Naive thymus-derived CD8-positive, alpha-beta T cell (primary cell): ENCODE results near the gene ZFAND3. TPM values are rescaled to one million over a fixed set of nuclear protein-coding genes. Genes with fewer than 3 reads are reported as not detected.
A peak's percentile ranks its signal among the peaks of the same experiment; 100 is the strongest.

ENCODE experiments used
- ATAC-seq, 2 donors: fragments of 150-1000 bp; cut with Tn5 transposase in 1 of 2; sonication (Bioruptor Pico), chemical (Tn5 transposase) in 1 of 2; 1 replicate in 1 of 2; 2 replicates in 1 of 2; pipeline ENCODE4 v1.10.0; 2021; ENCODE audit warnings: mild to moderate bottlenecking in 2 of 2, moderate library complexity in 2 of 2
- POLR2A ChIA-PET: fragments of 350-600 bp; sonication (Branson Sonifier 250); formaldehyde crosslinking; loops from one replicate; lab custom pipeline; 2021; ENCODE audit warnings: antibody characterized with exemption; lab: Charles Lee
- DNase-seq, 10 donors: peaks; one replicate each; pipeline versions ENCODE4 v3.0.0 to v3.0.0-alpha.2; 2020 to 2022
- H3K27ac Mint-ChIP-seq, 10 donors: one replicate each; pipeline ENCODE4 v1.8.0; 2020 to 2022; ENCODE audit warnings: mild to moderate bottlenecking in 10 of 10, mixed read lengths in 10 of 10, moderate library complexity in 4 of 10, inconsistent platforms in 1 of 10
- H3K27me3 Mint-ChIP-seq, 5 donors: one replicate each; pipeline ENCODE4 v1.8.0; 2021 to 2022; ENCODE audit warnings: mixed read lengths in 5 of 5
- H3K36me3 Mint-ChIP-seq, 3 donors: one replicate each; pipeline ENCODE4 v1.8.0; 2020 to 2022; ENCODE audit warnings: mixed read lengths in 3 of 3, mild to moderate bottlenecking in 2 of 3, inconsistent platforms in 1 of 3
- H3K4me1 Mint-ChIP-seq, 4 donors: one replicate each; pipeline ENCODE4 v1.8.0; 2021 to 2022; ENCODE audit warnings: mixed read lengths in 4 of 4
- H3K4me3 Mint-ChIP-seq, 10 donors: one replicate each; pipeline ENCODE4 v1.8.0; 2020 to 2022; ENCODE audit warnings: mild to moderate bottlenecking in 10 of 10, mixed read lengths in 10 of 10, moderate library complexity in 6 of 10, inconsistent platforms in 1 of 10
- H3K9me3 Mint-ChIP-seq, 9 donors: one replicate each; pipeline ENCODE4 v1.8.0; 2020 to 2022; ENCODE audit warnings: mixed read lengths in 9 of 9, mild to moderate bottlenecking in 3 of 9, inconsistent platforms in 1 of 9, moderate library complexity in 1 of 9
- polyA plus RNA-seq, 3 donors: library from polyadenylated mRNA; unstranded; fragments of 300-500 nt; fragmentation: Illumina TruSeq; gene quantifications; one replicate each; pipeline ENCODE4 v1.2.3, GENCODE V29; 2021
- total RNA-seq, 8 experiments: library from RNA in 2 of 8; stranded (reverse) in 2 of 8; gene quantifications; one replicate each; pipeline ENCODE4 v1.2.3 and lab custom pipeline; 2021 to 2026

The ZFAND3 gene
- total and polyA plus RNA-seq, 5 experiments from 2014 or later, result 3.7 to 33.8 (median 4.5) TPM

- DNase-seq (no peak), ATAC-seq (no peak)
- H3K9me3 Mint-ChIP-seq, result no peaks in the 10 kb centered on the region
- H3K4me3 Mint-ChIP-seq, result peak overlapping the region; percentile 85 to 96 (median 93)
- peaks cover 28 to 83% (median 75%) of the 10 kb centered on the region in 4 donors for H3K4me1 Mint-ChIP-seq
- POLR2A ChIA-PET, result no interaction called here
- H3K36me3 Mint-ChIP-seq, result no peaks in the 10 kb centered on the region
- H3K27me3 Mint-ChIP-seq, result peaks cover 0 to 1% (median 0%) of the 10 kb centered on the region in 5 donors
- H3K27ac Mint-ChIP-seq, result peak overlapping the region; percentile 12 to 95 (median 79)
These were observed 1.9 kb downstream of the ZFAND3 start for GRCh38 chr6:37821446-37821845.

GRCh38 chr6:37822851-37823682, 3.5 kb downstream of the ZFAND3 start:
- peaks cover 35 to 84% (median 77%) of the 10 kb centered on the region in 4 donors for H3K4me1 Mint-ChIP-seq
- H3K4me3 Mint-ChIP-seq, result peak overlapping the region in 9 of 10 donors; percentile 1 to 95 (median 47)
- no peaks in the 10 kb centered on the region for H3K9me3 Mint-ChIP-seq
- H3K27me3 Mint-ChIP-seq, result peaks cover 0 to 1% (median 0%) of the 10 kb centered on the region in 5 donors
- H3K27ac Mint-ChIP-seq, result peak overlapping the region; percentile 1 to 76 (median 28)
- no peaks in the 10 kb centered on the region for H3K36me3 Mint-ChIP-seq
- POLR2A ChIA-PET, result no interaction called here
- peak in 6 of 10 donors; percentile 7 to 26 (median 14) for DNase-seq
- ATAC-seq, result no peak

- H3K36me3 Mint-ChIP-seq, result no peaks in the 10 kb centered on the region
- POLR2A ChIA-PET, result no interaction called here
These were observed 4.6 kb downstream of the ZFAND3 start for GRCh38 chr6:37824170-37824569.

GRCh38 chr6:37826188-37826587, 6.7 kb downstream of the ZFAND3 start:
- no peaks in the 10 kb centered on the region for H3K36me3 Mint-ChIP-seq
- H3K4me1 Mint-ChIP-seq, result peaks cover 32 to 96% (median 88%) of the 10 kb centered on the region in 4 donors
- DNase-seq (no peak), ATAC-seq (no peak)
- H3K27ac Mint-ChIP-seq, result peak overlapping the region in 7 of 10 donors; percentile 2 to 66 (median 40)
- H3K4me3 Mint-ChIP-seq, result peak overlapping the region in 6 of 10 donors; percentile 7 to 57 (median 32)
- H3K27me3 Mint-ChIP-seq, result no peaks in the 10 kb centered on the region
- POLR2A ChIA-PET, result no interaction called here
- H3K9me3 Mint-ChIP-seq, result no peaks in the 10 kb centered on the region

More at GRCh38 chr6:37824170-37824569, 4.6 kb downstream of the ZFAND3 start:
- Mint-ChIP-seq H3K27me3 (no peaks in the 10 kb centered on the region), H3K4me1 (peaks cover 30 to 86% (median 80%) of the 10 kb centered on the region in 4 donors), H3K9me3 (no peaks in the 10 kb centered on the region), H3K4me3 (peak overlapping the region in 1 of 10 donors; percentile 12), H3K27ac (peak overlapping the region in 1 of 10 donors; percentile 61)
- DNase-seq (no peak), ATAC-seq (no peak)

GRCh38 chr6:37826993-37827392, 7.5 kb downstream of the ZFAND3 start:
- Mint-ChIP-seq H3K4me1 (peaks cover 39 to 96% (median 89%) of the 10 kb centered on the region in 4 donors), H3K27me3 (no peaks in the 10 kb centered on the region), H3K9me3 (no peaks in the 10 kb centered on the region), H3K27ac (peak overlapping the region in 1 of 10 donors; percentile 7), H3K4me3 (peak overlapping the region in 3 of 10 donors; percentile 2 to 36 (median 21)), H3K36me3 (peaks cover 0 to under 1% (median under 1%) of the 10 kb centered on the region in 3 donors)
- POLR2A ChIA-PET, result interaction anchor here (0.6 to 1.2 kb wide), 2 partner anchors 8 to 28 kb away, joined by 3 to 4 read pairs; no protein-coding TSS in a partner anchor
- no peak for ATAC-seq
- no peak for DNase-seq

- Mint-ChIP-seq H3K4me1 (peaks cover 39 to 96% (median 86%) of the 10 kb centered on the region in 4 donors), H3K27ac (peak overlapping the region in 5 of 10 donors; percentile 1 to 84 (median 24)), H3K4me3 (peak overlapping the region in 7 of 10 donors; percentile 6 to 42 (median 31)), H3K9me3 (peaks cover 0 to 2% (median 0%) of the 10 kb centered on the region in 9 donors), H3K36me3 (peaks cover 0 to 5% (median 2%) of the 10 kb centered on the region in 3 donors), H3K27me3 (no peaks in the 10 kb centered on the region)
- POLR2A ChIA-PET, result interaction anchor here (0.6 to 1.2 kb wide), 3 partner anchors 9 to 821 kb away, joined by 3 to 10 read pairs (median 4); no protein-coding TSS in a partner anchor
- DNase-seq (no peak), ATAC-seq (no peak)
These were observed 8.2 kb downstream of the ZFAND3 start for GRCh38 chr6:37827603-37828265.

- ATAC-seq (no peak), DNase-seq (no peak)
- POLR2A ChIA-PET, result interaction anchor here (1.5 to 3.3 kb wide), 2 partner anchors 11 to 16 kb away, joined by 4 to 15 read pairs; partner anchors contain the start of gene ZFAND3
- peaks cover 5 to 21% (median 17%) of the 10 kb centered on the region in 3 donors for H3K36me3 Mint-ChIP-seq
- no peaks in the 10 kb centered on the region for H3K27me3 Mint-ChIP-seq
- peaks cover 31 to 81% (median 69%) of the 10 kb centered on the region in 4 donors for H3K4me1 Mint-ChIP-seq
- peak overlapping the region in 2 of 10 donors; percentile 15 to 31 for H3K4me3 Mint-ChIP-seq
- peaks cover 0 to 12% (median 6%) of the 10 kb centered on the region in 9 donors for H3K9me3 Mint-ChIP-seq
- H3K27ac Mint-ChIP-seq, result peak overlapping the region in 6 of 10 donors; percentile 6 to 83 (median 46)
These were observed 10.7 kb downstream of the ZFAND3 start for GRCh38 chr6:37830225-37830624.

- H3K27ac Mint-ChIP-seq, result peak overlapping the region in 8 of 10 donors; percentile 1 to 87 (median 23)
- H3K4me1 Mint-ChIP-seq, result peaks cover 31 to 78% (median 67%) of the 10 kb centered on the region in 4 donors
- DNase-seq, result no peak
- ATAC-seq, result peak in 1 of 2 donors; percentile 32
- POLR2A ChIA-PET, result interaction anchor here (1.5 to 3.3 kb wide), 2 partner anchors 12 to 15 kb away, joined by 4 to 15 read pairs; partner anchors contain the start of gene ZFAND3
- H3K27me3 Mint-ChIP-seq, result no peaks in the 10 kb centered on the region
- H3K4me3 Mint-ChIP-seq, result peak overlapping the region in 1 of 10 donors; percentile 1
- H3K36me3 Mint-ChIP-seq, result peaks cover 5 to 21% (median 17%) of the 10 kb centered on the region in 3 donors
- H3K9me3 Mint-ChIP-seq, result peaks cover 0 to 12% (median 6%) of the 10 kb centered on the region in 9 donors
These were observed 11.9 kb downstream of the ZFAND3 start for GRCh38 chr6:37831457-37831856.

- no peaks in the 10 kb centered on the region for H3K27me3 Mint-ChIP-seq
- peaks cover 5 to 42% (median 27%) of the 10 kb centered on the region in 3 donors for H3K36me3 Mint-ChIP-seq
- peaks cover 22 to 63% (median 49%) of the 10 kb centered on the region in 4 donors for H3K4me1 Mint-ChIP-seq
- H3K27ac Mint-ChIP-seq, result peak overlapping the region in 3 of 10 donors; percentile 2 to 16 (median 8)
- no peak overlapping the region for H3K4me3 Mint-ChIP-seq
- ATAC-seq (no peak), DNase-seq (no peak)
- H3K9me3 Mint-ChIP-seq, result peaks cover 0 to 12% (median 6%) of the 10 kb centered on the region in 9 donors
- POLR2A ChIA-PET, result no interaction called here
These were observed 16.4 kb downstream of the ZFAND3 start for GRCh38 chr6:37835923-37836322.

GRCh38 chr6:37838219-37838921, 18.8 kb downstream of the ZFAND3 start:
- Mint-ChIP-seq H3K4me1 (peaks cover 15 to 60% (median 53%) of the 10 kb centered on the region in 4 donors), H3K9me3 (peaks cover 0 to 9% (median 4%) of the 10 kb centered on the region in 9 donors)

GRCh38 chr6:37840143-37840939, 20.8 kb downstream of the ZFAND3 start:
- H3K9me3 Mint-ChIP-seq, result no peaks in the 10 kb centered on the region
- H3K4me3 Mint-ChIP-seq, result peak overlapping the region in 1 of 10 donors; percentile 3
- peaks cover 24 to 78% (median 67%) of the 10 kb centered on the region in 4 donors for H3K4me1 Mint-ChIP-seq
- no peak for DNase-seq
- no peaks in the 10 kb centered on the region for H3K27me3 Mint-ChIP-seq
- H3K36me3 Mint-ChIP-seq, result peaks cover 0 to 25% (median 6%) of the 10 kb centered on the region in 3 donors
- H3K27ac Mint-ChIP-seq, result no peak overlapping the region
- POLR2A ChIA-PET, result interaction anchor here (0.7 kb wide), 1 partner anchor 21 kb away, joined by 4 read pairs; the partner anchor contains the start of gene ZFAND3
- no peak for ATAC-seq

More at GRCh38 chr6:37838219-37838921, 18.8 kb downstream of the ZFAND3 start:
- no peak for ATAC-seq
- Mint-ChIP-seq H3K4me3 (no peak overlapping the region), H3K27me3 (no peaks in the 10 kb centered on the region), H3K36me3 (peaks cover 5 to 38% (median 17%) of the 10 kb centered on the region in 3 donors), H3K27ac (peak overlapping the region in 1 of 10 donors; percentile 4)
- DNase-seq, result no peak
- POLR2A ChIA-PET, result no interaction called here
